GM21367 (cell line): Measurements from ENCODE around the gene FAM184B.

Source experiments
- ATAC-seq: cut with Tn5 transposase; IDR thresholded peaks from one replicate; pipeline ENCODE4 v1.9.1; 2021; ENCODE audit not compliant: unreplicated experiment

Gene FAM184B

DNA sequence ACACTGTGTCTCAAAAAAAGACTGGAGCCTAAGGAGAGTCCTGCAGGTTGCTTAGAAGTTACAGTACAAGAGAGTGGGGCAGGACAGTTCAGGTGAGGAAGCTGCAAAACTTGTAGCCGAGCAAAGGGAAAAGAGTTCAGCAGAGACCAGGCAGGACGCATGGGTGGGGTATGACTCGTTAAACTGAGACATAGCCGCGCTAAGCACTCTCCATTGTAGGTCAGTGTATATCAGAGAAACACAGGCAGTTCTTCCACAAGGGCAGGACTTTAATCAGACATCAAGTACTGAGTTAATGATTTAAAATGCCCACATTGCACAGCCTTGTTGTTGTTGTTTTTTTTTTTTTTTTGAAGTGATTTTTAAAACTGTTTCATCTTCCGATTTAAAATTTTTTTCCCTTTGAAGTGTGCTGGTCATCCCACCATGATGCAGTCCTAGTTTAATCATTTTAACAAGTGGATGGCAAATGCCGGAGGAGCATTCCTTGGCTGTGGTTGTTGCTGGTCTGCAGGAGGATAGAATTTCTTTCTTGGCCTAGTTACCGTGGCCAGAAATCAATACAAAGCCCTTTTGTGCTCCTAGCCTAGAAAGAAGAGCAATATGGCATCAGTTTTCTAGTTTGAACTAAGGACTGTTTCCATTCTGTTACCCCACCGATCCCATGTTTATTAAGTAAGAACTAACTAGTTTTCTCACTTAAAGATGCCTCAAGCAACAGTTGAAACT lies 194.2 kb downstream of the FAM184B start:
- ATAC-seq: no peak

DNA sequence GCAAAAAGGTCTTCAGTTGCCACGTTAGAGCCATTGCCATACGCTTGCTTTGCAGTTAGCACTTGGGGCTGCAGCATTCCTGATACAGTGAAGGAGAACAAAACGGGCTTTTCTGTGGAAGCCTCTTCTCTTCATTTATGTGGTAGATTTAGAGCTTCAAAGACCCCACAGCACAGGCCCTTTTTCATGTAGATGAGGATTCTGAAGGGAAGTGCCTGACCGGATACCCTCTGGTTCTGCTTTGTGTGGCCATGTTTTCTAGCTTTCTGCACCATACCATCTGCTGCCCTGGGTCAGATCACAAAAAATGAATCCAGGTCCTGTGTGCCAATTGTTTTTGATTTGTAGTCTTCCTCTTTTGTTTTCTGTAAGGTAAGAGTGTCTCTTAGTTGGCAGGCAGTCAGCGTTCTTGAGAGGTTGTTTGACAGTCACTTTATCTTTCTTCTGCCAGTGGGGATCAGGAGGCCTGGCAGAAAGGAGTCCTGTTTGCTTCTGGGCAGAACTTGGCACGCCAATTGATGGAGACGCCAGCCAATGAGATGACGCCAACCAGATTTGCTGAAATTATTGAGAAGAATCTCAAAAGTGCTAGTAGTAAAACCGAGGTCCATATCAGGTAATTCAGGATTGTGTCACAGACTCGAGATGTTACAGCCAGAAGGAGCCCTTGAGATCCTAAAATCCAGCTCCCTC lies 196.8 kb downstream of the FAM184B start:
- no peak for ATAC-seq

DNA sequence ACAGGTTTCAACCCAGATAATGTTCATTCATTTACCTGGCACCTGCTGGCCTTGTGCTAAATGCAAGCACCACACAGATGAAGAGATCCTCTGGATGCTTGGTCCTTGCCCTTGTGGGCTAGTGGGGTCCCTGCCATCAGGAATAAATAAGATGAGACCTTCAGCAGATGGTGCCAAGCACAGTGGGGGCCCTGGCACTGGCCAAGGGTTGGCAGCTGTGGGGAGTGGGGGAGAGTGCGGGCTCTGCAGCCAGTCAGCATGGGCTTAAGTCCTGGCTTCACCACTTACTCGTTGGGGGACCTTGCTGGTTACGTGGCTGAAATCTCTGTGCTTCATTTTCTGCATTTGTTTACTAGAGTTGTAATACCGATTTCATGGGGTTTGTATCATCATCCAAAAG lies 197.5 kb downstream of the FAM184B start:
- ATAC-seq: no peak

DNA sequence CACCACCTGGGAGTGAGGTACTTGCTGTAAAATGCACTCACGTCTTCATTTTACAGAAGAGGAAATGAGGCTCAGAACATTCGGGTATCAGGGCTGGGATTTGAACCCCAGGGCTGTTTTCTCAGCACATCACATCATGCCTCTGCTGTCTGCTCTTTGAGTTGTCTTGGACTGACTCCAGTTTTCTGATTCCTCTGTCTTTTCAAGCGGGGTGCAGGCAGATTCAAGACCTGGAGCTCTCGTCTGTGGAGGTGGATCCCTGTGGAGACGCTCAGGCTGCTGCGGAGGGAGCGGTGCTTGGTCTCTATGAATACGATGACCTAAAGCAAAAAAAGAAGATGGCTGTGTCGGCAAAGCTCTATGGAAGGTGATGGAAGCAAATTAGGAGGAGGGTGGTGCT lies 198.1 kb downstream of the FAM184B start:
- ATAC-seq: no peak

DNA sequence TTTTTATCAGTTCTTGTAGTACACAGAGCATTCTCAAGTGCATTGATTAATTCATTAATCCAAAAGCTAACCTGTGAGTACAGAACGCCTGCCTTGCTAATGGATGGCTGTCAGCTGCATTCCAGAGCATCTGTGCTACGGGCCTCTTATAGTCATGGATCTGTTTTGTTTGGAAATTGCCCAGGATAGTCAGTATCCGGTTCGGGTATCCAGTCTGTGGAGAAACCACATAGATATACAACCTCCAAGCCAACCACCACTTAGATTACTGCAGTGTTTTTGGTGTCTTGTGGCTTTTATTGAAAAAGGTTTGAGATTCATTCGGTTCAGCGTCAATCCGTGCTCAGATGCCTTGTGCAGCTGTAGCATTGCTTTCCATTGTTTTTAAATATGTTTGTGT lies 200.5 kb downstream of the FAM184B start:
- no peak for ATAC-seq
